Kidney (tissue), 14 donors: ENCODE measurements around the gene CCDC175. TPM values are rescaled to one million over a fixed set of nuclear protein-coding genes. Genes with fewer than 3 reads are reported as not detected.
A peak's percentile ranks its signal among the peaks of the same experiment; 100 is the strongest.

Experiments used
- DNase-seq, 5 donors: peaks; one replicate each; pipeline ENCODE4 v3.0.0-alpha.2; 2013 to 2020
- FAIRE-seq: peaks from 2 replicates; lab custom pipeline; 2012; peaks lifted over from hg19 to GRCh38; lab: Jason Lieb, UNC
- H3K27ac ChIP-seq, 2 donors: one replicate each; pipeline ENCODE4 v1.7.0; 2013; ENCODE audit warnings: low read depth in 2 of 2, low read length in 2 of 2, inconsistent platforms in 1 of 2
- H3K27me3 ChIP-seq: one replicate; pipeline ENCODE4 v1.7.1; 2013; ENCODE audit warnings: low read length, inconsistent platforms; ENCODE audit not compliant: control insufficient read depth, insufficient read depth
- H3K36me3 ChIP-seq, 3 donors: one replicate each; pipeline versions ENCODE4 v1.7.0 to v1.7.1; 2013; ENCODE audit warnings: low read length in 3 of 3, control low read depth in 1 of 3, inconsistent platforms in 1 of 3; ENCODE audit not compliant: insufficient read depth in 3 of 3, control insufficient read depth in 2 of 3
- H3K4me1 ChIP-seq, 3 donors: one replicate each; pipeline versions ENCODE4 v1.7.0 to v1.7.1; 2013; ENCODE audit warnings: low read length in 3 of 3, inconsistent platforms in 1 of 3, low read depth in 1 of 3; ENCODE audit not compliant: control insufficient read depth in 2 of 3, insufficient read depth in 2 of 3
- H3K4me3 ChIP-seq, 3 donors: one replicate each; pipeline versions ENCODE4 v1.7.0 to v1.8.1; 2013; ENCODE audit warnings: low read length in 3 of 3, control low read depth in 1 of 3, inconsistent platforms in 1 of 3
- H3K9ac ChIP-seq, 3 donors: one replicate each; pipeline versions ENCODE4 v1.7.0 to v1.7.1; 2013; ENCODE audit warnings: low read length in 3 of 3, control low read depth in 1 of 3, inconsistent platforms in 1 of 3
- H3K9me3 ChIP-seq, 3 donors: one replicate each; pipeline versions ENCODE4 v1.7.0 to v1.7.1; 2013; ENCODE audit warnings: low read length in 3 of 3, control low read depth in 1 of 3, inconsistent platforms in 1 of 3; ENCODE audit not compliant: control insufficient read depth in 2 of 3, insufficient read depth in 1 of 3
- intact Hi-C: fragments of 100-400 bp; cut with DNase I; formaldehyde crosslinking; loops from one replicate; pipeline ENCODE4 v1.11.1; 2022
- polyA plus RNA-seq: library from polyadenylated mRNA; stranded (reverse); fragments of 350-450 nt; fragmentation: Illumina TruSeq; extraction: RNeasy Lipid Tissue Mini Kit (QIAGEN cat#74804); gene quantifications from one replicate; pipeline ENCODE4 v1.2.3, GENCODE V29; 2014; ENCODE audit warnings: low read depth, low replicate concordance; ENCODE audit not compliant: insufficient read depth
- total RNA-seq: library from RNA; stranded (reverse); fragmentation: NEBNext Ultra II Directional; extraction: Animal tissue kit (Norgen Biotek cat#: 25700); gene quantifications from one replicate; pipeline ENCODE4 v1.2.1, GENCODE V29; 2021
- TF ChIP-seq, protein P1 (sequence below): IDR thresholded peaks from 3 replicates; pipeline ENCODE4 v1.5.1; 2012; ENCODE audit warnings: mild to moderate bottlenecking, moderate library complexity, borderline replicate concordance; ENCODE audit not compliant: insufficient read depth; ENCODE audit errors: extremely low read depth
- donor health status: control.
- donor health status: control.
- donor health status: control.
- donor health status: control.
- donor health status: control.
- donor health status: DM: yes; HTN: yes; CAD: no.
- donor health status: Normal renal cell carcinoma (clear cell type).

Gene CCDC175
- total and polyA plus RNA-seq, 2 donors from 2014 or later: not detected

- Histone ChIP-seq H3K27me3 (no peaks in the 10 kb centered on the region), H3K9me3 (no peaks in the 10 kb centered on the region), H3K4me3 (no peak overlapping the region), H3K36me3 (no peaks in the 10 kb centered on the region), H3K27ac (no peak overlapping the region), H3K9ac (no peak overlapping the region), H3K4me1 (no peaks in the 10 kb centered on the region)
- intact Hi-C loops: no loop called here
- FAIRE-seq: no peak
- TF ChIP-seq, protein P1, sequence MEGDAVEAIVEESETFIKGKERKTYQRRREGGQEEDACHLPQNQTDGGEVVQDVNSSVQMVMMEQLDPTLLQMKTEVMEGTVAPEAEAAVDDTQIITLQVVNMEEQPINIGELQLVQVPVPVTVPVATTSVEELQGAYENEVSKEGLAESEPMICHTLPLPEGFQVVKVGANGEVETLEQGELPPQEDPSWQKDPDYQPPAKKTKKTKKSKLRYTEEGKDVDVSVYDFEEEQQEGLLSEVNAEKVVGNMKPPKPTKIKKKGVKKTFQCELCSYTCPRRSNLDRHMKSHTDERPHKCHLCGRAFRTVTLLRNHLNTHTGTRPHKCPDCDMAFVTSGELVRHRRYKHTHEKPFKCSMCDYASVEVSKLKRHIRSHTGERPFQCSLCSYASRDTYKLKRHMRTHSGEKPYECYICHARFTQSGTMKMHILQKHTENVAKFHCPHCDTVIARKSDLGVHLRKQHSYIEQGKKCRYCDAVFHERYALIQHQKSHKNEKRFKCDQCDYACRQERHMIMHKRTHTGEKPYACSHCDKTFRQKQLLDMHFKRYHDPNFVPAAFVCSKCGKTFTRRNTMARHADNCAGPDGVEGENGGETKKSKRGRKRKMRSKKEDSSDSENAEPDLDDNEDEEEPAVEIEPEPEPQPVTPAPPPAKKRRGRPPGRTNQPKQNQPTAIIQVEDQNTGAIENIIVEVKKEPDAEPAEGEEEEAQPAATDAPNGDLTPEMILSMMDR: no peak
- DNase-seq: no peak
Observed at GRCh38 chr14:59520224-59520623, 56.4 kb downstream of the CCDC175 start.

DNA sequence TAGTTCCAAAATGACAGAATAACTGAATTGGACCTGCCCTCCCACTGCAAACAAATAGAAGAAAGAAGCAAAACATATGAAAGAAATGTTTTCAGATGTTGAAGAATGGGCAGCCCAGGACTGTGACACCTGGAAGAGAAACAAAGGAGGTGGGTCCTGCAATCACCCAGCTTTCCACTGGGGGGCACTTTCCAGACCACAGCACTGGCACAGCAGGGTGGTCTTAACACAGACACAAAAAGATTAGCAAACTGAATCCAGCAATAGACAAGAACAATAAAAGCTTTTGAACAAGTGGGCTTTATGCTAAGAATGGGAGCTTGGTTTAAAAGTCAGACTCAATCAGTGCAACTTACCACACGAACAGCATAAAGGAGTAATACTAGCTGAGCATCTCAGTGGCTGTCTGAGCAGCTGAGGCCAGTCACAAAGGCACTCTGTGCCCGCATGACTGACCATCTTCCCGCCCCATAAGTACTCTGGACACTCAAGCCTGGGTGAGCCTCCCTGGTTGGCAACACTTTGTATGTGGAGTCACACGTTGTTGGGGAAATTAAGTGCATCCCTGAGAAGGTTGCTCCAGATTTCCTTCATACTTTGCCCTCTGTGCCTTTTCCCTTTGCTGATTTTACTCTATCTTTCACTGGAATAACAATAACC, 64.6 kb downstream of the CCDC175 start:
- intact Hi-C loops: no loop called here
- no peaks in the 10 kb centered on the region for H3K27me3 ChIP-seq
- no peaks in the 10 kb centered on the region for H3K36me3 ChIP-seq
- no peaks in the 10 kb centered on the region for H3K9me3 ChIP-seq
- H3K4me3 ChIP-seq: no peak overlapping the region
- DNase-seq (peak in 4 of 5 donors; percentile 49 to 59 (median 55)), FAIRE-seq (no peak)
- no peaks in the 10 kb centered on the region for H3K4me1 ChIP-seq
- no peak overlapping the region for H3K9ac ChIP-seq
- no peak overlapping the region for H3K27ac ChIP-seq
- TF ChIP-seq, protein P1: peak; percentile 28

DNA sequence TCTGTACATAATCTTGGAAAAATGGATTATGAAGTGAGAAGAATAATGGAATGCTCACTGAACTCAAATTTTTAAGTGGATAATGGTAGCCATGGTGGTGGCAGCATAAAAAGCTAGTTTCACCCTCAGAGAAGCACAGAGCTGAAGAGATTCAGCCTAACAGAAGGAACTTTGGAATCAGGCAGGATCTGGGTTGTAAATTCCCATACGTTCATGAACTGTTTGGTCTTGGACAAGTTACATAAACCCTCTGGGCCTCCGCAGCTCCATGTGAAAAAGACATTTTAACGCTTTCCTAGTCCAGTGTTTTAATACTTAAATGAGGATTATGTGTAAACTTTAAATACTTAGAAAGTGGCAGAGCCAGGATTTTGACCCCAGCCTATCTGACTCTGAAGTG, 65.6 kb downstream of the CCDC175 start:
- Histone ChIP-seq H3K9me3 (no peaks in the 10 kb centered on the region), H3K27ac (no peak overlapping the region), H3K4me1 (no peaks in the 10 kb centered on the region), H3K9ac (no peak overlapping the region), H3K4me3 (no peak overlapping the region), H3K36me3 (no peaks in the 10 kb centered on the region), H3K27me3 (no peaks in the 10 kb centered on the region)
- intact Hi-C loops: no loop called here
- TF ChIP-seq, protein P1: no peak
- DNase-seq (peak in 2 of 5 donors; percentile 52 to 76), FAIRE-seq (no peak)
